Measurements from ENCODE around the gene ST6GAL1.

- TF ChIP-seq CTCF (IDR thresholded peaks at IDR 0.05) = no peak
- no peak for TF ChIP-seq USF1 (IDR thresholded peaks at IDR 0.05; ENCODE audit: borderline replicate concordance, low read depth)
- TF ChIP-seq FOXM1 (IDR thresholded peaks at IDR 0.05; ENCODE audit: low read depth) = no peak
- TF ChIP-seq SMC3 (IDR thresholded peaks at IDR 0.05; ENCODE audit: low read depth, low read length) = no peak
- TF ChIP-seq TAF1 (IDR thresholded peaks at IDR 0.05; ENCODE audit: borderline replicate concordance, low read depth, low read length) = no peak
- no peak for TF ChIP-seq RXRA (IDR thresholded peaks at IDR 0.05; ENCODE audit: borderline replicate concordance, low read depth)
- TF ChIP-seq TEAD4 (IDR thresholded peaks at IDR 0.05; ENCODE audit: borderline replicate concordance, insufficient read depth) = no peak
- no peak for TF ChIP-seq MAX (IDR thresholded peaks at IDR 0.05; ENCODE audit: low read depth)
- TF ChIP-seq POLR2AphosphoS5 (IDR thresholded peaks at IDR 0.05; ENCODE audit: low read depth, low read length) = no peak
- no peak for TF ChIP-seq EZH2phosphoT487 (IDR thresholded peaks at IDR 0.05; ENCODE audit: borderline replicate concordance, low read depth)
Observed at GRCh38 chr3:186939536-186939935, 9.2 kb downstream of the ST6GAL1 start.

All from SK-N-SH (cell line).